Vagina (tissue), 2 donors: ENCODE data around the gene MS4A6E. TPM values are rescaled to one million over a fixed set of nuclear protein-coding genes. Genes with fewer than 3 reads are reported as not detected.

Experiments
- DNase-seq, 2 donors: peaks; one replicate each; pipeline ENCODE4 v3.0.0-alpha.2; 2017; ENCODE audit errors: extremely low spot score in 2 of 2
- H3K27ac ChIP-seq: fragments of 200-600 bp; sonication (generic); one replicate; pipeline ENCODE4 v1.5.1; 2019
- H3K27me3 ChIP-seq: fragments of 200-600 bp; sonication (generic); one replicate; pipeline ENCODE4 v1.5.1; 2019
- H3K36me3 ChIP-seq, 2 donors: fragments of 200-600 bp; sonication (generic); one replicate each; pipeline ENCODE4 v1.5.1; 2017 to 2019
- H3K4me1 ChIP-seq: fragments of 200-600 bp; sonication (generic); one replicate; pipeline ENCODE4 v1.5.1; 2019
- H3K4me3 ChIP-seq, 2 donors: fragments of 200-600 bp; sonication (generic); 1 replicate in 1 of 2; 2 replicates in 1 of 2; pipeline ENCODE4 v1.5.1; 2016 to 2019
- H3K9me3 ChIP-seq: fragments of 200-600 bp; sonication (generic); one replicate; pipeline ENCODE4 v1.5.1; 2019
- POLR2A ChIP-seq, 2 donors: fragments of 450-650 bp; IDR thresholded peaks; one replicate each; pipeline ENCODE4 v1.6.1; 2017; ENCODE audit warnings: antibody characterized with exemption in 2 of 2, mild to moderate bottlenecking in 2 of 2, moderate library complexity in 2 of 2
- POLR2AphosphoS5 ChIP-seq, 2 donors: sonication (generic); formaldehyde crosslinking; IDR thresholded peaks; one replicate each; pipeline ENCODE4 v1.9.0; 2017; ENCODE audit warnings: antibody characterized with exemption in 2 of 2, mild to moderate bottlenecking in 2 of 2, low read depth in 1 of 2; ENCODE audit not compliant: insufficient read depth in 1 of 2
- intact Hi-C: fragments of 100-400 bp; cut with DNase I; formaldehyde crosslinking; loops from one replicate; pipeline ENCODE4 v1.15.1; 2023
- total RNA-seq: library from RNA; depleted of rRNA; stranded (reverse); fragments of >200 nt; gene quantifications from one replicate; pipeline ENCODE4 v1.2.3, GENCODE V29; 2016
- TF ChIP-seq, protein P1 (sequence below), 3 experiments: fragments of 450-650 bp in 2 of 3; fragments of 200-600 bp in 1 of 3; sonication (generic) in 1 of 3; IDR thresholded peaks; one replicate each; pipeline ENCODE4 v1.5.1; 2017 to 2019; ENCODE audit warnings: antibody characterized with exemption in 3 of 3, mild to moderate bottlenecking in 2 of 3, moderate library complexity in 2 of 3

Gene MS4A6E
- total RNA-seq, 1 donor from 2014 or later: 3.4 TPM

DNA sequence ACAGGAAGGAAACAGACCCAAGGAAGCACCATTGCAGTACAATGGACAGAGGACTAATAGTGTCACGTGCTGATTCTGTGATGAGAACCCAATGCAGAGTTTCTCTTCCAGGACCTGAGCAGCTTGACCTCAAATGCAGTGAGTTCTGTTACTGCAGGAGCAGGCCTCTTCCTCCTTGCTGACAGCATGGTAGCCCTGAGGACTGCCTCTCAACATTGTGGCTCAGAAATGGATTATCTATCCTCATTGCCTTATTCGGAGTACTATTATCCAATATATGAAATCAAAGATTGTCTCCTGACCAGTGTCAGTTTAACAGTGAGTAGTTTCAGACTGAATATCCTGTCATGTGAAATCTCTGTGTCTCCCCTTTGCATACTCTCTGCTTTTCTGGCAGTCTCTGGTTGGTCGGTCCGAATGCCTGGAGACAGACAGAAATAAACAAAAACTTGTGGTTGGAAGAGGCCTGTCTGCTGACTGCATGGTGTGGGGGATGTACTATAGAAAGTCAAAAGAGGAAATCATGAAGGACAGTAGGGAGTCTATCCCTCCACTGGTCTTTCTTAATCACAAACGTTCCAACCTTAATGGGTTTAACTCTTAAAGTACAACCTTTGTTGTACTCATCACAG lies 62.3 kb downstream of the MS4A6E start:
- no peak overlapping the region for H3K27ac ChIP-seq
- H3K9me3 ChIP-seq: no peaks in the 10 kb centered on the region
- no peaks in the 10 kb centered on the region for H3K36me3 ChIP-seq
- TF ChIP-seq, protein P1, sequence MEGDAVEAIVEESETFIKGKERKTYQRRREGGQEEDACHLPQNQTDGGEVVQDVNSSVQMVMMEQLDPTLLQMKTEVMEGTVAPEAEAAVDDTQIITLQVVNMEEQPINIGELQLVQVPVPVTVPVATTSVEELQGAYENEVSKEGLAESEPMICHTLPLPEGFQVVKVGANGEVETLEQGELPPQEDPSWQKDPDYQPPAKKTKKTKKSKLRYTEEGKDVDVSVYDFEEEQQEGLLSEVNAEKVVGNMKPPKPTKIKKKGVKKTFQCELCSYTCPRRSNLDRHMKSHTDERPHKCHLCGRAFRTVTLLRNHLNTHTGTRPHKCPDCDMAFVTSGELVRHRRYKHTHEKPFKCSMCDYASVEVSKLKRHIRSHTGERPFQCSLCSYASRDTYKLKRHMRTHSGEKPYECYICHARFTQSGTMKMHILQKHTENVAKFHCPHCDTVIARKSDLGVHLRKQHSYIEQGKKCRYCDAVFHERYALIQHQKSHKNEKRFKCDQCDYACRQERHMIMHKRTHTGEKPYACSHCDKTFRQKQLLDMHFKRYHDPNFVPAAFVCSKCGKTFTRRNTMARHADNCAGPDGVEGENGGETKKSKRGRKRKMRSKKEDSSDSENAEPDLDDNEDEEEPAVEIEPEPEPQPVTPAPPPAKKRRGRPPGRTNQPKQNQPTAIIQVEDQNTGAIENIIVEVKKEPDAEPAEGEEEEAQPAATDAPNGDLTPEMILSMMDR (IDR thresholded peaks at IDR 0.05): no peak
- TF ChIP-seq POLR2A (IDR thresholded peaks at IDR 0.05) (no peak), POLR2AphosphoS5 (IDR thresholded peaks at IDR 0.05; ENCODE audit: insufficient read depth in 1 of 2, low read depth in 1 of 2) (no peak)
- H3K4me1 ChIP-seq: no peaks in the 10 kb centered on the region
- intact Hi-C loops: no loop called here
- DNase-seq: no peak
- no peaks in the 10 kb centered on the region for H3K27me3 ChIP-seq
- H3K4me3 ChIP-seq: no peak overlapping the region

DNA sequence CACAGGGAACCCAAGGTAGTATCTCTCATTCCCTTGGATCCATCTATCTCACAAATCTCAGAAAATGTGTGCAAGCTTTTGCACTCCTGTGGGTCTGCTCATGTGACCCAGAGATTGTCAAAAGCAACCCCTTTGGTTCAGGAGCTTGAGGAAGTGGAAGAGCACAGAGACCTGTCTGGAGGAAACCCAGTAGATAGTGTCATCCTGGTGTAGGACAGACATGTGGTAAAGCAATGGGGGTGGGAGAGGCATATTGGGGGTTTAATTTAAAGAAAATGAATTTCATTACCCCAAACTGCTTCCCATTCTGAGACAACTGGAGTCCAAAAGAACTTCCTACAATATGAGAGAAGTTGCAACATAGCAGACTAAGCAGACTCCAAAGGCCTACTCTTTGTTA lies 63.4 kb downstream of the MS4A6E start:
- H3K27ac ChIP-seq: no peak overlapping the region
- DNase-seq: no peak

More for the DNA sequence above, 63.4 kb downstream of the MS4A6E start:
- no peaks in the 10 kb centered on the region for H3K36me3 ChIP-seq
- intact Hi-C loops: no loop called here
- no peaks in the 10 kb centered on the region for H3K9me3 ChIP-seq
- H3K4me1 ChIP-seq: no peaks in the 10 kb centered on the region
- no peaks in the 10 kb centered on the region for H3K27me3 ChIP-seq
- H3K4me3 ChIP-seq: no peak overlapping the region
- TF ChIP-seq POLR2AphosphoS5 (IDR thresholded peaks at IDR 0.05; ENCODE audit: insufficient read depth in 1 of 2, low read depth in 1 of 2) (no peak), POLR2A (IDR thresholded peaks at IDR 0.05) (no peak)
- TF ChIP-seq, protein P1 (IDR thresholded peaks at IDR 0.05): no peak

Other genes starting within 250 kb of the MS4A6E start
- 10.3 TPM for gene MS4A2, start 238.6 kb upstream of the MS4A6E start, total RNA-seq
- gene MS4A6A, start 144.2 kb upstream of the MS4A6E start, total RNA-seq: 30.7 TPM
- gene MS4A4E, start 84.1 kb upstream of the MS4A6E start, total RNA-seq: 1.7 TPM
- 10.3 TPM for gene MS4A4A, start 46.6 kb upstream of the MS4A6E start, total RNA-seq
- gene MS4A7, start 51.3 kb downstream of the MS4A6E start, total RNA-seq: 23.3 TPM
- gene MS4A14, start 69.2 kb downstream of the MS4A6E start, total RNA-seq: 1.7 TPM
- not detected for gene MS4A5, start 102.3 kb downstream of the MS4A6E start, total RNA-seq
- gene MS4A1, start 128.6 kb downstream of the MS4A6E start, total RNA-seq: not detected
- not detected for gene MS4A12, start 165.5 kb downstream of the MS4A6E start, total RNA-seq
- not detected for gene MS4A13, start 188.1 kb downstream of the MS4A6E start, total RNA-seq